C4-2B (cell line): ENCODE data around the gene TTLL12.

Source experiments
- H3K27ac ChIP-seq: fragments of 450-650 bp; 2 replicates; pipeline ENCODE4 v1.5.1; 2017
- CTCF ChIP-seq: fragments of 450-650 bp; conservative IDR thresholded peaks from 2 replicates; pipeline ENCODE4 v1.5.1; 2017; ENCODE audit warnings: mild to moderate bottlenecking
- ZFX ChIP-seq: fragments of 450-650 bp; IDR thresholded peaks from 2 replicates; pipeline ENCODE4 v1.6.1; 2017

Gene TTLL12

GRCh38 chr22:43177479-43177878, 9.5 kb downstream of the TTLL12 start:
- no peak overlapping the region for H3K27ac ChIP-seq
- TF ChIP-seq ZFX = no peak
- TF ChIP-seq CTCF = no peak

GRCh38 chr22:43176090-43176489, 10.8 kb downstream of the TTLL12 start:
- TF ChIP-seq ZFX (no peak), CTCF (no peak)
- H3K27ac ChIP-seq = no peak overlapping the region

GRCh38 chr22:43174941-43175531, 11.9 kb downstream of the TTLL12 start:
- TF ChIP-seq CTCF = no peak
- TF ChIP-seq ZFX = no peak
- H3K27ac ChIP-seq = no peak overlapping the region

GRCh38 chr22:43173976-43174720, 12.8 kb downstream of the TTLL12 start:
- H3K27ac ChIP-seq = no peak overlapping the region
- no peak for TF ChIP-seq ZFX

GRCh38 chr22:43173566-43173965, 13.4 kb downstream of the TTLL12 start:
- no peak for TF ChIP-seq CTCF
- no peak for TF ChIP-seq ZFX
- H3K27ac ChIP-seq = no peak overlapping the region

GRCh38 chr22:43172191-43172590, 14.7 kb downstream of the TTLL12 start:
- TF ChIP-seq CTCF (no peak), ZFX (no peak)
- no peak overlapping the region for H3K27ac ChIP-seq

GRCh38 chr22:43171607-43172006, 15.3 kb downstream of the TTLL12 start:
- no peak for TF ChIP-seq CTCF
- no peak for TF ChIP-seq ZFX
- no peak overlapping the region for H3K27ac ChIP-seq

GRCh38 chr22:43171019-43171491, 15.9 kb downstream of the TTLL12 start:
- no peak overlapping the region for H3K27ac ChIP-seq
- no peak for TF ChIP-seq ZFX
